ENCODE data around the gene OR1F1.

The OR1F1 gene

GRCh38 chr16:3207086-3207953 lies 19.3 kb downstream of the OR1F1 start:
- DNase-seq, result no peak

DNA sequence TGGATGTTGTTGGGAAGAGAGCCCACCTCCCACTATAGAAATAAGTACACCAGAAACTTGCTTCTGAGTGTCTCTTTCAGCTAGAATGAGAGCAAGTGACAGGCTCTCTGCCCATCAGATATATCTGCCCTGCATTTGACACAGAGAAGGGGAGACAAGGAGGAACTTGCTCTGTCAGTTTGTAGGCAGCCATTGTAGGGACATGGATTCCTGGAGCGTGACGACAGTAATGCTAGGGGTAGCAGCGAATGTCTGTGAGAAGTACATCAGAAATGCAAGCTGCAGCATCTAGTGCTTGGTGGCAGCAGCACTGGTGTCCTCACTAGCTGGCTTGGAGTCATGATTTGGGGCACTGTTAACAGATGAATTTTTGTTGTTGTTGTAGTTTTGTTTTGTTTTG lies 24.0 kb downstream of the OR1F1 start:
- DNase-seq, result no peak

- no peak for DNase-seq
These were observed 24.6 kb downstream of the OR1F1 start for GRCh38 chr16:3212567-3212966.

- no peak for DNase-seq
These were observed 27.0 kb downstream of the OR1F1 start for GRCh38 chr16:3214904-3215600.

- DNase-seq, result no peak
These were observed 27.7 kb downstream of the OR1F1 start for GRCh38 chr16:3215601-3216262.

- DNase-seq, result no peak
These were observed 28.2 kb downstream of the OR1F1 start for GRCh38 chr16:3216263-3216640.

GRCh38 chr16:3220839-3221238 lies 32.8 kb downstream of the OR1F1 start:
- DNase-seq, result no peak

DNA sequence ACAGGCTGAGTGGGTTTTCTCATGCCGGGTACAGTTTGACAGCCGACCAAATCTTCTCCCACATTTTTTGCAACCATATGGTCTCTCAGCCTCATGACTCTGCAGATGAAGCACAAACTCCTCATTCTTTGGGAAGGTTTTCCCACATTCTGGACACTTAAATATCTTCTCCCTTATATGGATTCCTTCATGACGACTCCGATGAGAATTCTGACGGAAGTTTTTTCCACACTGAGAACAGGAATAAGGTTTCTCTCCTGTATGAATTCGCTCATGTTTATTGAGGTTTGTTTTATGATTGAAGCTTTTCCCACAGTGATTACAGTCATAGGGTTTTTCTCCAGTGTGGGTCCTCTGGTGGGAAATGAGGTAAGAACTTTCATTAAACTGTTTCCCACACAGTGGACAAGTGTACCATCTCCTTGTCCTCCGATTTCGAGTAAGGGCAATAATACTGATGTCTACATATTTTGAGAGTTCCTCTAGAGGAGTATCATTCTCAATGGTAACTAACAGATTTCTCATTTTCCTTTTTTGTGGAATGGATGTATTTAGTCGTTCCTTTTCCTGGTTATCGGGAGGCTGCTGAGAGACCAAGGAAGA lies 36.0 kb downstream of the OR1F1 start:
- DNase-seq, result no peak

GRCh38 chr16:3234543-3234856 lies 46.5 kb downstream of the OR1F1 start:
- DNase-seq, result no peak

DNA sequence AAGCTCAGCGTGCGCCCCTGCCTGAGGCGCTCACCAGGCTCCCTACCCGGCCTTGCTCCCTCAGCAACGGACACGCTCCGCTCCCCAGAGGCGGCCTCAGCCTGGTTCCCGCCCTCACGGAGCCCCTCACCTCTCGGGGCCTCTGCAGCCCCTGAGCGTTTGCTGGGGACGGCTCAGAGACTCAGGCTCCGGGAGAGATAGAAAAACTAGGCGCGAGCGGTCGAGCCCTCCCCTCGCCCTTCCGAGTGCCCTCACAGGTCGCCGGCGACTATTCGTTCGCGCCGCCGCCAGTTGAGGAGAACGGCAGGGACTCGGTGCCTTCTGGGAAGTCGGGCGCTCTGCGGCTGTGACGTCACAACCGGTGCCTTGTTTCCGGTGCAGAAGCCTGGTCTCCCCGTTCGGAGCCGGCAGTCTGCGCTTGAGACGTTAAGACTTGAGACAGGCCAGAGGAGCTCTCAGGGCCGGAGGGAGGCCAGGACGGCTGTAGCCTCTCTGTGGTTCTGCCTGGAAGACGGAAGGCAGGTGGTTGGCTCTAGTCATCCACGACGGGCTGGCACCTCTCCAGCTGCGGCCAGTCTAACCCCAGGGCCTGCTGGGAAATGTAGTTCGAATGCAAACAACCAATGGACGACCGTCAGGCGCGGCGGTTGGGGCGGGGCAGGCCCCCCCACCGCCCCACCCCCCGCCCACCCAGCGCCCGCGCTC lies 47.0 kb downstream of the OR1F1 start, which contains the start of gene ZNF200:
Gene ZNF200 (minus strand): TSS at position 302 of the 705 bp plus-strand sequence. CDS start 1,403 bp downstream, outside the sequence.
- DNase-seq, result peak; percentile 94

DNA sequence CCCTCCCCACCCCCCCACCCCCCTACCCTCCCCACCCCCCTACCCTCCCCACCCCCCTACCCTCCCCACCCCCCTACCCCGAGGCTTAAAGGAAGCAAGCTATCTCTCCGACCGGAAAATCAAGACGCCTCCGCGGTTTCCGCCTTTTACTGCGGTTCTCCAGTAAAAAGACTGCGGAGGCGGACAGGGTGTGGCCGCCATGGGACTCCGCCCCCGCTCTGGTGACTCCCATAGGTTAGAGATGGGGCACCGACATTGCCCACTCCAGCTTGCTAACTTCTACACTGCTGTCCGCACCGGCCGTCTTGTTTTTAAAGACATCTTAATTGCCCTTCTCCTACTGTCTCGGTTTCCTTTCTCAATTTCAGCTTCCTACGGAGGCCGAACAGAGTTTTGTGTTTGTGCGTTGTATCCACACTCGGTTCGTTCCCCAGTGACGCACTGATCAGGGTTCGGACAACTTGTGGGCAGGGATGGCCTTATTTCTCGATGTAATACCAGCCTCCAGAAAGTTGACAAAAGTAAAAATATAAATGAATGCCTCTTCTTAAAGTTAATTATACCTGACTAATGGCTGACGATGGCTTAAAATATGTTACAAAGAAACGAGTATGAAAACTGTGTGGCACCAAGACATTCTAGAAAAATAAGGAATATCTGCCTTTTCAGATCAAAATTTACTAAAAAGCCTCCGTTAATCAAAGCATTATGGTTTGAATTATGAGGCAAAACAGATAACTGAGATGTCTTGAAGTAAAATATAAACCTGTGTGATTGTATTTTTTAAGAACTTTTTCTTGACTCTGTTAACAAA lies 48.1 kb downstream of the OR1F1 start:
- no peak for DNase-seq

- DNase-seq, result no peak
These were observed 53.8 kb downstream of the OR1F1 start for GRCh38 chr16:3241761-3242160.

DNA sequence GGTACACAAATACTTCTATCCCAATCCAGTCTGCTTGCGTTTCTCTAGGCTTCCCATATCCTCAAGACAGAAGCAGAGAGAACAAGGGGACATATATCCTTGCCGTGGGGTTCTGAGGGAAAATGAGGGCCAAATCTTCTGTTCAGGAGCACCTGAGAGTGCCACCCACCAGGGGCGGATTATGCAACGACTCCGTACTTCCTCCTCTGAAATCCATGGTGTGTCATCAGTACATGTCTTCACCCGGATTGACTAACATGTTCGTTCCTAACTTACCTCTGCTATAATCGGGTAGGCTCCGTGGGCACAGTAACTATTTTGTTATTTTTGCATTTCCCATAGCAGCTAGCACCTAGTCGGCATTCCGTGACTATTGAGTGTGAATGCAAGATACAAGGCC lies 54.7 kb downstream of the OR1F1 start:
- no peak for DNase-seq

DNA sequence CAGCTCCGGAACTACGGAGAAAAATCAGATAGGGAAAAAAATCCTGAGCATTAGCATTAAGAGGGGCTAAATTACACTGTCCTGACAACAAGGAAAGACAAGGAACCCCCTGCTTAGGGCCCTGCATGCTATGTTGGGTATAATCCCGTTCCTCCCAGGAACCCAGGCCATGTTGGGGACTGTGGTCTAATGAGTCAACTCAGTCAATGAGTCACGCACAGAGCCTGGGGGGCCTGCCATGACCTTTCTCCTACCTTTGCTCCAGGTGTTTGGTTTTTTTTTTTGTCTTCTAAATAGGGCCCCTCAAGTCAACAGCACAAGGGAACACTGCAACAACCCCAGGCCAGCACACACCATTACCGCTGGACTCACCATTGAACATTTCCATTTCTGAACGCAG lies 55.9 kb downstream of the OR1F1 start:
- no peak for DNase-seq

- no peak for DNase-seq
These were observed 58.0 kb downstream of the OR1F1 start for GRCh38 chr16:3246002-3246401.

- DNase-seq, result no peak
These were observed 58.9 kb downstream of the OR1F1 start for GRCh38 chr16:3246876-3247275.

DNA sequence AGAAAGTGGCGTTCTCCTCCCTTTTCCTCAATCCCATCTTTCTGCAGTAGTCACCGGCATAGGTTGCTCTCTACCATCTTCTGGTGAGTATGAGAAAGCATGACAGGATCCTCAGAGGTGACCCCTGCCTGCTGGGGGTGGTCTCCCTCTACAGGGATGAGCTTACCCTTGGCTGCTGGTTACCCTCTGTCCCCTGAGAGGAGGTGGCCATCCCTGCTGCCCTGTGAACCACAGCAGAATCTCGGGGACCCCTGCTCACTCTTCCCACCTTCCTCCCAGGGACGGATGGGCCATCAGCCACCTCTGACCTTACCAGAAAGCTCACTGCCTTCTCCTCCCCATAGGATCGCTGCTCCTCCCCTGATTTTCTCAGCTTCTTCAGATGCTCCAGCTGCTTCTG lies 60.6 kb downstream of the OR1F1 start:
- no peak for DNase-seq

GRCh38 chr16:3249020-3249419 lies 61.0 kb downstream of the OR1F1 start:
- no peak for DNase-seq

- DNase-seq, result no peak
These were observed 61.4 kb downstream of the OR1F1 start for GRCh38 chr16:3249451-3249850.

DNA sequence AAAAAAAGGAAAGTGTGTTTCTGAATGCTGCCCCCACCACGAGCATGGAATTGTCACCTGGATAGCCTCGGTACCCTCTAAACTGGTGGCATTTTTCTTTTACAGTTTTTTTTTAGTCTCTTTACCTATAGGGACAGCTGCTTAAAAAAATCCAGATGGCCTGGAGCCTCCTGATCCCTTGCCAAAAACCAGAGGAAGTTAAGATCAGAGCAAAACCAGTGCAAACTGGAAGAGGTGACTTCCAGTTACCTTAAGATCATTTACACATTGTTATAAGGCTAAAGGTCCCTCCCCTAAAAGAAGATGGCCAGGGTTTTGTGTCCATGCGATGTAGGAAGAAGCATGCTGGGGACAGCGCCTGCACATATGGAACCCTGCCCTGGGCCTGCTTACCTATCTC lies 65.0 kb downstream of the OR1F1 start:
- no peak for DNase-seq

DNA sequence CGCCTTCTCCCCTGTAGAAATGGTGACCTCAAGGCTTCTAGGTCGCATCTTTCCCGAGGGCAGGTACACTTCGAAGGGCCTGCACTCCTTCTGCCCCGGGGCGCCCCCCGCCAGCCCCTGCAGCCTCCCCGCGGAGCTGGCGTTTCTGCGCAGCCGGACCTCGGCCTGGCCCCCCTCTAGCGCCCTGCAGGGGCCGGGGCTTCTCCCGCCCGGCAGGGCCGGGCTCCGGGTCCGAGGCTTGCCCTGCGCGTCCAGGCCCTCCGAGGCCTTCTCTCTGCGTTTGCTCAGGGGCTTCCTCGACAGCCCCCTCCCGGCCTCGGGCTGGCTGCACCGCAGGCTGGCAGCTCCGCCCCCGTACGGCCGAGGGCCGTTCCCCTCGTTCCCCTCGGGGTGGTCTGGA lies 66.3 kb downstream of the OR1F1 start:
- DNase-seq, result no peak
